ENCODE measurements around the gene AXL. TPM values are rescaled to one million over a fixed set of nuclear protein-coding genes. Genes with fewer than 3 reads are reported as not detected.

Gene AXL
- total and polyA plus RNA-seq, 9 of the 15 experiments (the other 6 are each of a cell fraction or from before 2014, with no cell fraction given): 0.80 to 6.6 (median 1.6) TPM

GRCh38 chr19:41296433-41296871 lies 77.4 kb downstream of the AXL start:
- FAIRE-seq: no peak
- no peak overlapping the region for H3K27ac ChIP-seq (ENCODE audit: extremely low read depth, low read depth, low read length)
- POLR2A ChIA-PET: interaction anchor here (0.6 kb wide), 1 partner anchor 238 kb away, joined by 3 read pairs; no protein-coding TSS in a partner anchor

More at GRCh38 chr19:41296433-41296871, 77.4 kb downstream of the AXL start:
- H2AFZ ChIP-seq (ENCODE audit: low read depth, low read length): no peak overlapping the region
- BruUV-seq (replicated peaks): no TSS peak
- no peaks in the 10 kb centered on the region for H3K9me1 ChIP-seq (ENCODE audit: control insufficient read depth, insufficient read depth, low read length)
- no peaks in the 10 kb centered on the region for H3K9me3 ChIP-seq (replicated peaks; ENCODE audit: control insufficient read depth, insufficient read depth, low read depth, low read length)
- no peak overlapping the region for H3K4me2 ChIP-seq (ENCODE audit: insufficient read depth, low read length)
- H3K79me2 ChIP-seq (ENCODE audit: control insufficient read depth, insufficient read depth, low read length): peaks cover 6% of the 10 kb centered on the region; the same call in 1 of the 3 replicates
- WGBS (ENCODE audit: insufficient coverage, low coverage, missing lambda C conversion rate): 95% methylated on average over 2 of the region's 2 CpGs
- H3K4me3 ChIP-seq: no peak overlapping the region
- no peak for DNase-seq (ENCODE audit: extremely low read depth in 1 of 4, low spot score in 3 of 4)
- peaks cover 7% of the 10 kb centered on the region; the same call in 1 of the 2 replicates for H4K20me1 ChIP-seq (replicated peaks; ENCODE audit: control insufficient read depth, insufficient read depth, low read length)
- TF ChIP-seq OTX1 (CRISPR knock-in tag; IDR thresholded peaks at IDR 0.05) (no peak), ZNF121 (CRISPR knock-in tag; conservative IDR thresholded peaks at IDR 0.05) (no peak), L3MBTL2 (IDR thresholded peaks at IDR 0.05) (no peak), SMAD2 (IDR thresholded peaks at IDR 0.05; ENCODE audit: low read depth, low read length) (no peak), SMAD3 (CRISPR knock-in tag; conservative IDR thresholded peaks at IDR 0.05) (no peak), FUS (optimal IDR thresholded peaks at IDR 0.05; ENCODE audit: low read depth, low read length) (no peak), ZKSCAN8 (CRISPR knock-in tag; IDR thresholded peaks at IDR 0.05) (no peak), NR2F6 (CRISPR knock-in tag; IDR thresholded peaks at IDR 0.05) (no peak), MAFK (IDR thresholded peaks at IDR 0.05; ENCODE audit: low read length) (no peak)
- TF ChIP-seq, protein P1, sequence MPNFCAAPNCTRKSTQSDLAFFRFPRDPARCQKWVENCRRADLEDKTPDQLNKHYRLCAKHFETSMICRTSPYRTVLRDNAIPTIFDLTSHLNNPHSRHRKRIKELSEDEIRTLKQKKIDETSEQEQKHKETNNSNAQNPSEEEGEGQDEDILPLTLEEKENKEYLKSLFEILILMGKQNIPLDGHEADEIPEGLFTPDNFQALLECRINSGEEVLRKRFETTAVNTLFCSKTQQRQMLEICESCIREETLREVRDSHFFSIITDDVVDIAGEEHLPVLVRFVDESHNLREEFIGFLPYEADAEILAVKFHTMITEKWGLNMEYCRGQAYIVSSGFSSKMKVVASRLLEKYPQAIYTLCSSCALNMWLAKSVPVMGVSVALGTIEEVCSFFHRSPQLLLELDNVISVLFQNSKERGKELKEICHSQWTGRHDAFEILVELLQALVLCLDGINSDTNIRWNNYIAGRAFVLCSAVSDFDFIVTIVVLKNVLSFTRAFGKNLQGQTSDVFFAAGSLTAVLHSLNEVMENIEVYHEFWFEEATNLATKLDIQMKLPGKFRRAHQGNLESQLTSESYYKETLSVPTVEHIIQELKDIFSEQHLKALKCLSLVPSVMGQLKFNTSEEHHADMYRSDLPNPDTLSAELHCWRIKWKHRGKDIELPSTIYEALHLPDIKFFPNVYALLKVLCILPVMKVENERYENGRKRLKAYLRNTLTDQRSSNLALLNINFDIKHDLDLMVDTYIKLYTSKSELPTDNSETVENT (CRISPR knock-in tag; IDR thresholded peaks at IDR 0.05): no peak
- TF ChIP-seq, protein P2, sequence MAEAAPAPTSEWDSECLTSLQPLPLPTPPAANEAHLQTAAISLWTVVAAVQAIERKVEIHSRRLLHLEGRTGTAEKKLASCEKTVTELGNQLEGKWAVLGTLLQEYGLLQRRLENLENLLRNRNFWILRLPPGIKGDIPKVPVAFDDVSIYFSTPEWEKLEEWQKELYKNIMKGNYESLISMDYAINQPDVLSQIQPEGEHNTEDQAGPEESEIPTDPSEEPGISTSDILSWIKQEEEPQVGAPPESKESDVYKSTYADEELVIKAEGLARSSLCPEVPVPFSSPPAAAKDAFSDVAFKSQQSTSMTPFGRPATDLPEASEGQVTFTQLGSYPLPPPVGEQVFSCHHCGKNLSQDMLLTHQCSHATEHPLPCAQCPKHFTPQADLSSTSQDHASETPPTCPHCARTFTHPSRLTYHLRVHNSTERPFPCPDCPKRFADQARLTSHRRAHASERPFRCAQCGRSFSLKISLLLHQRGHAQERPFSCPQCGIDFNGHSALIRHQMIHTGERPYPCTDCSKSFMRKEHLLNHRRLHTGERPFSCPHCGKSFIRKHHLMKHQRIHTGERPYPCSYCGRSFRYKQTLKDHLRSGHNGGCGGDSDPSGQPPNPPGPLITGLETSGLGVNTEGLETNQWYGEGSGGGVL (CRISPR knock-in tag; IDR thresholded peaks at IDR 0.05): no peak
- TF ChIP-seq, protein P3, sequence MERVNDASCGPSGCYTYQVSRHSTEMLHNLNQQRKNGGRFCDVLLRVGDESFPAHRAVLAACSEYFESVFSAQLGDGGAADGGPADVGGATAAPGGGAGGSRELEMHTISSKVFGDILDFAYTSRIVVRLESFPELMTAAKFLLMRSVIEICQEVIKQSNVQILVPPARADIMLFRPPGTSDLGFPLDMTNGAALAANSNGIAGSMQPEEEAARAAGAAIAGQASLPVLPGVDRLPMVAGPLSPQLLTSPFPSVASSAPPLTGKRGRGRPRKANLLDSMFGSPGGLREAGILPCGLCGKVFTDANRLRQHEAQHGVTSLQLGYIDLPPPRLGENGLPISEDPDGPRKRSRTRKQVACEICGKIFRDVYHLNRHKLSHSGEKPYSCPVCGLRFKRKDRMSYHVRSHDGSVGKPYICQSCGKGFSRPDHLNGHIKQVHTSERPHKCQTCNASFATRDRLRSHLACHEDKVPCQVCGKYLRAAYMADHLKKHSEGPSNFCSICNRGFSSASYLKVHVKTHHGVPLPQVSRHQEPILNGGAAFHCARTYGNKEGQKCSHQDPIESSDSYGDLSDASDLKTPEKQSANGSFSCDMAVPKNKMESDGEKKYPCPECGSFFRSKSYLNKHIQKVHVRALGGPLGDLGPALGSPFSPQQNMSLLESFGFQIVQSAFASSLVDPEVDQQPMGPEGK (CRISPR knock-in tag; IDR thresholded peaks at IDR 0.05; ENCODE audit: borderline replicate concordance): no peak
- in situ Hi-C loops (cut with MboI) (no loop called here), intact Hi-C loops (cut with micrococcal nuclease) (no loop called here)
- no peaks in the 10 kb centered on the region for H3K4me1 ChIP-seq (replicated peaks in 1 of 2; ENCODE audit: control insufficient read depth in 2 of 2, insufficient read depth in 2 of 2, low read length in 2 of 2)
- ATAC-seq: no peak
- H3K36me3 ChIP-seq (ENCODE audit: control insufficient read depth, insufficient read depth, low read length): peaks cover 100% of the 10 kb centered on the region
- CTCF ChIA-PET (ENCODE audit: low intra/inter-chr PET ratio): no interaction called here
- no peaks in the 10 kb centered on the region for H3K27me3 ChIP-seq (ENCODE audit: control insufficient read depth in 2 of 2, insufficient read depth in 2 of 2, low read length in 2 of 2)
- H3K9ac ChIP-seq (ENCODE audit: insufficient read depth in 1 of 2, low read depth in 2 of 2, low read length in 2 of 2): no peak overlapping the region
